Mesenchymal stem cell (in vitro differentiated cells and primary cell): ENCODE measurements around the gene SCART1.
"Not testable (repeated sequence)": the region's sequence is repeated elsewhere in the genome, so short reads cannot be mapped to it uniquely, and the experiment has no call there.

Experiments
- DNase-seq: peaks from one replicate; pipeline ENCODE4 v3.0.0-alpha.2; 2013
- H2AFZ ChIP-seq: one replicate; pipeline ENCODE4 v1.6.1; 2013; ENCODE audit warnings: low read depth, mild to moderate bottlenecking, control low read depth, inconsistent platforms, low read length, moderate library complexity
- H2AK5ac ChIP-seq: 2 replicates; pipeline ENCODE4 v1.6.1; 2013; ENCODE audit warnings: low read length, moderate library complexity, mild to moderate bottlenecking, inconsistent platforms; ENCODE audit not compliant: severe bottlenecking
- H2BK120ac ChIP-seq: one replicate; pipeline ENCODE4 v1.6.1; 2013; ENCODE audit warnings: low read depth, mild to moderate bottlenecking, inconsistent platforms, low read length, moderate library complexity
- H2BK12ac ChIP-seq, 2 experiments: one replicate each; pipeline ENCODE4 v1.6.1; 2013; ENCODE audit warnings: inconsistent platforms in 2 of 2, low read length in 2 of 2, mild to moderate bottlenecking in 2 of 2, moderate library complexity in 2 of 2, control low read depth in 1 of 2
- H2BK15ac ChIP-seq: one replicate; pipeline ENCODE4 v1.6.1; 2013; ENCODE audit warnings: mild to moderate bottlenecking, low read depth, inconsistent platforms; ENCODE audit not compliant: poor library complexity, severe bottlenecking
- H2BK5ac ChIP-seq: 2 replicates; pipeline ENCODE4 v1.6.1; 2013; ENCODE audit warnings: low read depth, mild to moderate bottlenecking, low read length, control low read depth, inconsistent platforms; ENCODE audit not compliant: poor library complexity, severe bottlenecking
- H3K14ac ChIP-seq, 2 experiments: one replicate each; pipeline ENCODE4 v1.6.1; 2013; ENCODE audit warnings: inconsistent platforms in 2 of 2, low read length in 2 of 2, control low read depth in 1 of 2, mild to moderate bottlenecking in 1 of 2, moderate library complexity in 1 of 2
- H3K18ac ChIP-seq, 2 experiments: one replicate each; pipeline ENCODE4 v1.6.1; 2013; ENCODE audit warnings: inconsistent platforms in 2 of 2, low read length in 2 of 2, control low read depth in 1 of 2, low read depth in 1 of 2, mild to moderate bottlenecking in 1 of 2
- H3K23ac ChIP-seq, 2 experiments: one replicate each; pipeline ENCODE4 v1.6.1; 2013; ENCODE audit warnings: inconsistent platforms in 2 of 2, low read length in 2 of 2, mild to moderate bottlenecking in 2 of 2, moderate library complexity in 2 of 2, control low read depth in 1 of 2
- H3K27ac ChIP-seq: 2 replicates; pipeline ENCODE4 v1.5.1; 2013; ENCODE audit warnings: mild to moderate bottlenecking, moderate library complexity, low read length, control low read depth, inconsistent platforms; ENCODE audit not compliant: poor library complexity, severe bottlenecking
- H3K27me3 ChIP-seq, 2 experiments: 2 replicates each; pipeline versions ENCODE4 v1.6.1 to v1.7.0; 2013; ENCODE audit warnings: low read length in 2 of 2, mild to moderate bottlenecking in 2 of 2, moderate library complexity in 2 of 2, control low read depth in 1 of 2, inconsistent platforms in 1 of 2; ENCODE audit not compliant: control insufficient read depth in 1 of 2, insufficient read depth in 1 of 2
- H3K36me3 ChIP-seq, 2 experiments: 2 replicates each; pipeline versions ENCODE4 v1.6.1 to v1.7.0; 2013; ENCODE audit warnings: low read length in 2 of 2, control low read depth in 1 of 2, inconsistent platforms in 1 of 2, low read depth in 1 of 2, mild to moderate bottlenecking in 1 of 2; ENCODE audit not compliant: insufficient read depth in 2 of 2, control insufficient read depth in 1 of 2
- H3K4ac ChIP-seq, 2 experiments: one replicate each; pipeline ENCODE4 v1.6.1; 2013; ENCODE audit warnings: inconsistent platforms in 2 of 2, low read length in 2 of 2, mild to moderate bottlenecking in 2 of 2, moderate library complexity in 2 of 2, control low read depth in 1 of 2, low read depth in 1 of 2
- H3K4me1 ChIP-seq: 2 replicates; pipeline ENCODE4 v1.6.1; 2013; ENCODE audit warnings: low read depth, low read length, control low read depth; ENCODE audit not compliant: control insufficient read depth, insufficient read depth
- H3K4me2 ChIP-seq: 2 replicates; pipeline ENCODE4 v1.6.1; 2013; ENCODE audit warnings: low read length, mild to moderate bottlenecking, inconsistent platforms; ENCODE audit not compliant: poor library complexity, severe bottlenecking
- H3K4me3 ChIP-seq, 2 experiments: 2 replicates each; pipeline versions ENCODE4 v1.5.1 to v1.7.0; 2013; ENCODE audit warnings: low read length in 2 of 2, mild to moderate bottlenecking in 2 of 2, control low read depth in 1 of 2, low read depth in 1 of 2; ENCODE audit not compliant: insufficient read depth in 1 of 2
- H3K79me1 ChIP-seq: replicated peaks from 2 replicates; pipeline ENCODE4 v1.6.1; 2013; ENCODE audit warnings: mild to moderate bottlenecking, control low read depth, low read length, inconsistent platforms; ENCODE audit not compliant: poor library complexity, severe bottlenecking
- H3K9ac ChIP-seq: 2 replicates; pipeline ENCODE4 v1.7.0; 2013; ENCODE audit warnings: mild to moderate bottlenecking, low read length, moderate library complexity
- H3K9me3 ChIP-seq: 2 replicates; pipeline ENCODE4 v1.7.0; 2013; ENCODE audit warnings: mild to moderate bottlenecking, low read length; ENCODE audit not compliant: control insufficient read depth
- H4K8ac ChIP-seq: one replicate; pipeline ENCODE4 v1.6.1; 2013; ENCODE audit warnings: inconsistent platforms, mild to moderate bottlenecking, low read length, moderate library complexity
- H4K91ac ChIP-seq: one replicate; pipeline ENCODE4 v1.6.1; 2013; ENCODE audit warnings: mild to moderate bottlenecking, low read length, inconsistent platforms
- WGBS: methylation state at CpG from one replicate; pipeline ENCODE4 v1.1.7; 2013; ENCODE audit warnings: mixed read lengths; 5-methylcytosine and 5-hydroxymethylcytosine counted together

SCART1 gene

GRCh38 chr10:133432789-133433188 is 21.0 kb upstream of the SCART1 start:
- H3K79me1 ChIP-seq, H2BK15ac ChIP-seq, H3K4me1 ChIP-seq, H4K91ac ChIP-seq, H2AFZ ChIP-seq, H3K4me3 ChIP-seq, H3K27ac ChIP-seq, H3K9ac ChIP-seq, H3K36me3 ChIP-seq, H3K9me3 ChIP-seq, H3K4me2 ChIP-seq, H3K4ac ChIP-seq, H2BK120ac ChIP-seq, H3K14ac ChIP-seq, DNase-seq, H3K27me3 ChIP-seq, H3K23ac ChIP-seq, H2BK5ac ChIP-seq, H4K8ac ChIP-seq, H2AK5ac ChIP-seq, H2BK12ac ChIP-seq, H3K18ac ChIP-seq: not testable (repeated sequence)
- WGBS = no CpG with 5 or more reads among the region's 25 CpGs

GRCh38 chr10:133438711-133439273 is 15.0 kb upstream of the SCART1 start:
- H3K23ac ChIP-seq = no peak overlapping the region
- no peak overlapping the region for H3K4me2 ChIP-seq
- H2AFZ ChIP-seq = no peak overlapping the region
- no peak overlapping the region for H3K4me3 ChIP-seq
- WGBS = 76% methylated on average over 10 of the region's 11 CpGs
- no peak overlapping the region for H2BK15ac ChIP-seq
- no peak overlapping the region for H4K8ac ChIP-seq
- H3K27me3 ChIP-seq = no peaks in the 10 kb centered on the region
- no peak overlapping the region for H2BK12ac ChIP-seq
- H2AK5ac ChIP-seq = no peak overlapping the region
- no peak overlapping the region for H2BK5ac ChIP-seq
- no peaks in the 10 kb centered on the region for H3K9me3 ChIP-seq
- no peak overlapping the region for H2BK120ac ChIP-seq
- no peaks in the 10 kb centered on the region for H3K79me1 ChIP-seq
- no peak overlapping the region for H4K91ac ChIP-seq
- no peak overlapping the region for H3K27ac ChIP-seq
- peaks cover 5 to 21% of the 10 kb centered on the region in 2 experiments for H3K36me3 ChIP-seq
- H3K9ac ChIP-seq = no peak overlapping the region
- no peak overlapping the region for H3K14ac ChIP-seq
- no peak overlapping the region for H3K18ac ChIP-seq
- peaks cover 11% of the 10 kb centered on the region for H3K4me1 ChIP-seq
- H3K4ac ChIP-seq = no peak overlapping the region
- DNase-seq = no peak

- Histone ChIP-seq H3K4me2 (no peak overlapping the region), H2AFZ (no peak overlapping the region), H3K27ac (no peak overlapping the region), H4K8ac (no peak overlapping the region), H3K14ac (no peak overlapping the region), H3K27me3 (no peaks in the 10 kb centered on the region), H3K9ac (no peak overlapping the region), H3K23ac (no peak overlapping the region), H3K18ac (no peak overlapping the region), H2BK5ac (no peak overlapping the region), H3K36me3 (peaks cover 5 to 21% of the 10 kb centered on the region in 2 experiments), H3K79me1 (no peaks in the 10 kb centered on the region), H2BK12ac (no peak overlapping the region), H2BK120ac (no peak overlapping the region), H4K91ac (no peak overlapping the region), H2AK5ac (no peak overlapping the region), H3K4me1 (peaks cover 11% of the 10 kb centered on the region), H3K4ac (no peak overlapping the region), H3K4me3 (no peak overlapping the region), H2BK15ac (no peak overlapping the region), H3K9me3 (no peaks in the 10 kb centered on the region)
- DNase-seq = no peak
- WGBS = 82% methylated on average over 25 of the region's 25 CpGs
Observed at GRCh38 chr10:133439517-133440461, 14.0 kb upstream of the SCART1 start.

- H3K9ac ChIP-seq = no peak overlapping the region
Observed at GRCh38 chr10:133440633-133441285, 13.0 kb upstream of the SCART1 start.

More at GRCh38 chr10:133440633-133441285, 13.0 kb upstream of the SCART1 start:
- H2BK120ac ChIP-seq = no peak overlapping the region
- H3K36me3 ChIP-seq = peaks cover 5 to 29% of the 10 kb centered on the region in 2 experiments
- no peaks in the 10 kb centered on the region for H3K79me1 ChIP-seq
- 96% methylated on average over 14 of the region's 18 CpGs for WGBS
- H3K23ac ChIP-seq = no peak overlapping the region
- H2BK12ac ChIP-seq = no peak overlapping the region
- H3K18ac ChIP-seq = no peak overlapping the region
- no peak overlapping the region for H3K4me3 ChIP-seq
- H3K4ac ChIP-seq = no peak overlapping the region
- no peak overlapping the region for H2AK5ac ChIP-seq
- H3K4me2 ChIP-seq = no peak overlapping the region
- H3K9me3 ChIP-seq = no peaks in the 10 kb centered on the region
- no peak for DNase-seq
- peaks cover 12% of the 10 kb centered on the region for H3K4me1 ChIP-seq
- H4K8ac ChIP-seq = no peak overlapping the region
- no peak overlapping the region for H2AFZ ChIP-seq
- H3K27ac ChIP-seq = no peak overlapping the region
- no peak overlapping the region for H2BK5ac ChIP-seq
- H2BK15ac ChIP-seq = no peak overlapping the region
- H3K14ac ChIP-seq = no peak overlapping the region
- H3K27me3 ChIP-seq = no peaks in the 10 kb centered on the region
- no peak overlapping the region for H4K91ac ChIP-seq
